ENCODE measurements around the gene DYNC1H1.

- TF ChIP-seq EZH2phosphoT487 (IDR thresholded peaks at IDR 0.05; ENCODE audit: borderline replicate concordance, low read length) (no peak), CTCF (conservative IDR thresholded peaks at IDR 0.05; ENCODE audit: low read depth, low read length) (no peak)
Observed at GRCh38 chr14:101957406-101958234, 6.8 kb upstream of the DYNC1H1 start.
